Hematopoietic multipotent progenitor cell treated with erythropoietin and hydrocortisone succinate and interleukin-3 and kit ligand, for 17 days (in vitro differentiated cells): Measurements from ENCODE around the gene PCBP3.

Experiments
- DNase-seq: peaks from one replicate; pipeline ENCODE4 v3.0.0-alpha.2; 2015; ENCODE audit warnings: low spot score

PCBP3 gene

DNA sequence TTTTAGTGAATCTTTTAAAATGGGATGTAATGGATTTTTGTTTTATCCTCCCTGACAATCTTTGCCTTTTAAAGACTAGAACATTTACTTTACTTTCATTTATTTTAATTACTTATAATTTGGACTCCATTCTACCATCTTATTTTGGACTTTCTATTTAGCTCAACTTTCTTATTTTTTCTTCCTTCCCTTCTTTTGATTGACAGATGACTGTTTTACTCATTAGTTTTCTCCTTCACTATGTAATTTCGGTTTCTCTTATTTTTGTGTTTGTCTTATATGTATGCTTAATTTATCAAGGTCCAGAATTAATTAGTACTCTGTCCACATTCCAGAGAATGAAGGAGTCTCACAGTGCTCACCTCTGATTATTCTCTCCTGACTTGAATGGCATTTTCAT lies 109.9 kb downstream of the PCBP3 start:
- DNase-seq: no peak

DNA sequence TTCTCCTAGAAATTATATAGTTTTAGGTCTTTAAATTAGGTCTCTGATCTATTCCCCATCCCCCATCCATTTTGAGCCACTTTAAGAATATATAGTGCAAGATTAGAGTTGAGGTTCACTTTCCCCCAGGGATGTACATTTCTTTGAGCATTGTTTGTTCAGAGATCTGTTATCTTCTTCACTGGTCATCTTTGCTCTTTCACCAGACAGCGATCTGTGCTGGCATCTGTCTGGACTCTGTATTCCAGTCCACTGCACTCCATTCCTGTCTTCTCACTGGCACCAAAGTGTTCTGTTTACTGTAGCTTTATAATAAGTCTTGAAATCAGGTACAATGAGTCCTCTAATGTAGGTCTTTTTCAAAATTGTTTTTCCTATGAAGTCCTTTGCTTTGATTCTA lies 112.5 kb downstream of the PCBP3 start:
- DNase-seq: no peak

DNA sequence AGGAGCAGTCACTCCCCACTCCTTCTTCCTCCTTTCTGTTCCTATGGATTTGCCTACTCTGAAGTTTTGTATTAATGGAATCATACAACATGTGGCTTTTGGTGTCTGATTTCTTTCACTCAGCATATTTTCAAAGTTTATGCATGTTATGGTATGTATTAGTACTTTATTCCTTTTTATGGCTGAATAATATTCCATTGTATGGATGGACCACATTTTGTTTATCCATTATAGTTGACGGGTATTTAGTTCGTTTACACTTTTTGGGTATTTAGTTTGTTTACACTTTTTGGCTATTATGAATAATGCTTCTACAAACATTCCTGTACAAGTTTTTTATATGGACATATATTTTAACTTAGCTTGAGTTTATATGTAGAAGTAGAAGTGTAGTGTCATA lies 113.1 kb downstream of the PCBP3 start:
- no peak for DNase-seq

DNA sequence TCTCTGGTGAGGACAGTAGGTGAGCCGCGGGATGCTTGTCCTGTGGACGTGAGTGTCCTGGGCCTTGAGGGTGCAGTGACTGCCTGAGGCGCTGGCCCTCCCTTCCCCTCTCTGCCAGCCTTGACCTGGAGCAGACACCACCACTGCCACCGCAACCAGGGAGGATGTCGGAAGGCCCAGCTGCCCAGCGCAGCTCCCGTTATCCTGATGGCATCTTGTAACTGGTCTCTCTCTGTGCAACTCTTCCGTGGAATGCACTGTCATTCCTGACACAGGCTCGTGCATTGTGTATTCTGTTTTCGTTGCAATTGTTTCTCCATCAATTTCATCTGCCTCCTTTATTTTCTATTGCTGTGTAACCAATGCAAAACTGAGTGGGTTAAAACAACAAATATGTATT lies 118.2 kb downstream of the PCBP3 start:
- no peak for DNase-seq

DNA sequence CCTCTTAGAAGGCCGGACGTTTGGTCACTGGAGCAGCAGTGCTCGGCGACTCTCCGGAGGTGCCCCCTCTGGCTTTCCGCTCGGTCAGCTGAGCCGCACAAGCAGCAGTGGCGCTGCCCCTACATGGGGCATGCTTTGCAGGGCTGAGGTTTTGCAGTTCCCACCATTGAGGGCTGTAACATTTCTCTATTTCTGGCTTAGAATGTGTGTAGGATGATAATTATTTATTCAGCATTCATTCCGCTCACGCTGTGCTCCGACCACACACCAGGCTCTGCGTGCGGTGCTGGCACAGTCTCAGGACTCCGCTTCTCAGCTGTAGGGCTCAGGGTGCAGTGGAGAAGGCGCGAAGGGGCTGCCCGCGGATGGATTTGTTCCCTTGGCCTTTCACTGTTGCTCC lies 119.5 kb downstream of the PCBP3 start:
- no peak for DNase-seq

DNA sequence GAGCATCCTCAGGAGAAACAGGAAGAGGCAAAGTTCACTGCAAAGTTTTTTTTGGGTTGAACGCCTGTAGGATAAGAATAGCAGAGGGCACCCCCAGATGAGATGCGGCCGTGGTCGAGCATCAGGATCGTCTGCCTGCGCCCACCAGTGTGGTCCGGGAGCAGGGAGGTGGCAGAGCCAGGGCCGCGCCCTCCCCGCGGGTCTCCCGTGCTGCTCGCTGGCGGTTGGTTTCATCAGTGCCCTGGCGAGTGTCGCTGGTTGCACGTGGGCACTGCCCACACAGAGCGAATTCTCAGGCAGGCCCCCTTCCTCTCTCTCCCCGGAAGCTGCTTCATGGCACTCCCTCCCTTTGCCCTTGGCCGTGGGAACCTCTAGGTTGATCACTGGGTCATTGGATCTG lies 120.0 kb downstream of the PCBP3 start:
- DNase-seq: no peak

DNA sequence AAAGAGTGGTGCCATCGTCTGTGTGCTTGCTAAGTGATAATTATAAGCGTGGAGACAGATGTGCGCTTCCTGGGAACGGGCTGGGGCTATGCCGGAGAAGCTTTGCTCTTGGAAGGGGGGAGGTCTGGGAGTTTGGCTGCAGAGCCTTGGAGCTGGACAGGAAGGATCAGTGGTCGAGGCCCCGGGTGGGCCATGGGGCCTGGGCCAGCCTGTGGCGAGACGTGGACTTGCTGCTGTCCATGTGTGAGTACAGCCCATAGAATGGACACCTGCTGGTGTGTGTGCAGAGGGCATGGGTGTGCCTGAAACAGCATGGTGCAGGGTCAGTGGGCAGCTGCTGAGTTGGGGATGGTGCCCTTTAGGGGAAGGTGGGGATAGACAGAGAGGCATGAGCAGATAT lies 121.3 kb downstream of the PCBP3 start:
- DNase-seq: no peak

DNA sequence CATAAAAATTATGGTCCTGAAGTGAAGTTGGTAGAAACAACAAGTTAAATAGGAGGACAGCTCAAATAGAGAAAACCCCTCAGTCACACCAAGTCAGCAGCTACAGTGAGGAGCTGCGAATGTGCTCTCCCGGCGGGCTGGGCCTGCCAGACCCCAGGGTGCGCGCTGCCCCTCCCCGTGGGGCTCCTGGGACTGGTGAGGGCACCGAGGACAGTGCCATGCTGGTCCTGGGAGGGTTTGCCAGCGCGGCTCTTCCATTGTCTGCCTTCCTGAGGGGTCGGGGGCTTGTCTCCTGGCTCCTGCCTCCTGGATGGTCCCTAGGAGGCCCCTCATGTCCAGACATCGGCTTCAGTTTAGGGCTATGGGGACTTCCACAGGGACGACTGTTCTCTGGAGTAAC lies 121.8 kb downstream of the PCBP3 start:
- DNase-seq: no peak

DNA sequence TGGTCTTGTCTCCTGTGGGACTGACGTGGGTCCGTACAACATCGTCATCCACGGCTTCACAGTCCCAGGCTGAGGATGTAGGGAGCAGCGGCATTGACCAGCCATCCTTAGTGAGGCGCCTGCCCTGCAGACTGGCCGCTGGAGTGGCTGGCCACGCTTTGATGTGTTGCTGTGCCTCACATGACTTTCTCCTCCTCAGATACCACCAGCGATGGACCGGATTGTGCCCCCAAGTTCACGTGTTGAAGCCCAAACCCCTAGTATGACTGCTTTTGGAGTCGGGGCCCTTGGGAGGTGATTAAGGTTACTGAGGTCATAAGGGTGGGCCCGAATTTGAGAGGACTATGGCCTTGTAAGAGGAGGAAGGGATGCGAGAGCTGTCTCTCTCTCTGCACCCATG lies 122.5 kb downstream of the PCBP3 start:
- DNase-seq: no peak

DNA sequence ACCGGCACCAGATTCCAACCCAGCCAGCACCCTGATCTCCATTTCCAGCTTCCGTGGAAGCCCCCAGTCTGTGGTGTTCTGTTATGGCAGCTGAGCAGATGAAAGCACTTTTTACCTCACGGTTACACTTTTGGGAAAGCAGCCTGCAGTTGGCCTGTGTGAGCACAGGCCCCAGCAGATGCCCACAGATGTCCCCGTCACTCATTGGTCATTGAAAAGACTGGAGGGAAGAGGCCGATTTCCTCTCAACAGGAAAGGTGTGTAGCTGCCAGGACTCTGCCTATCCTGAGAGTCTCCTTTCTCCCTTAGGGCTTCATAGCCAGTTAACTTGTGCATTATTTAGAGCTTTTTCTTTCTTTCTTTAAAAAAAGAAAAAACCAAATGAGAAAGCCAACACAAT lies 123.0 kb downstream of the PCBP3 start:
- DNase-seq: no peak

DNA sequence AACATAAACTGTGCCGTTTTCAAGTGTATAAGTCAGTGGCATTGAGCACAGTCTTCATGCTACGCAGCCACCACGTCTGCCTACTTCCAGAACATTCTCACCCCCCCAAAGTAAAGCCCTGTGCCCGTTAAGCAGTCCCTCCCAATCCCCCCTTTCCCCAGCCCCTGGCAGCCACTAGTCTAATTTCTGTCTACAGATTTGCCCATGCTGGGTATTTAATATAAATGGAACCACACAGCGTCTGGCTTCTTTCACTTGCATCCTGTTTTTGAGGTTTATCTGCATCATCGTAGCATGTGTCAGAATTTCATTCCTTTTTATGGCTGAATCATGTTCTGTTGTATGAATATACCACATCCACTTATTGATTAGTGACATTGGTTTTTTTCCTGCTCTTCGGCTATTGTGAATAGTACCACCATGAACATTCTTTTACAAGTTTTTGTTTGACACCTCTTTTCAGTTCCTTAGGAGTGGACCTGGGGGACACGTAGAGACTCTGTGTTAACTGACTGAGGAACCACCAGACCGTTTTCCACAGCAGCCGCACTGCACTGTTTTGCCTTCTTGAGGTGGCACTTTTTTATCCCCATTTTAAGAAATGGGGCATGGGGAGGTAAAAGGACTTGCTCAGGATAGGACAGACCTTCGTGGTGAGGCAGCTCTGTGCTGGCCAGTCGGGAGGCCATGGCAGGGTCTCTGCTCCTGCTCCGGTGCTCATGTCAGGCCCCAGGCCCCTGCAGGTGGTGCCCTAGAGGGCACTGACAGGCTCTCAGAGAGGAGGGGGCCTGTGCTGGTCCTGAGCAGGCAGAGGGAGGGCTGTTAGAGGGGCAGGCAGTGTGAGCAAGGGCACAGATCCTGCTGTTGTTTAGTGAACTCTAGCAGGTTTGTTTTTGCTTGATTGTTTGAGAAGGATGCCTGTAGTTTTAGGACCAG lies 123.8 kb downstream of the PCBP3 start:
- DNase-seq: no peak

DNA sequence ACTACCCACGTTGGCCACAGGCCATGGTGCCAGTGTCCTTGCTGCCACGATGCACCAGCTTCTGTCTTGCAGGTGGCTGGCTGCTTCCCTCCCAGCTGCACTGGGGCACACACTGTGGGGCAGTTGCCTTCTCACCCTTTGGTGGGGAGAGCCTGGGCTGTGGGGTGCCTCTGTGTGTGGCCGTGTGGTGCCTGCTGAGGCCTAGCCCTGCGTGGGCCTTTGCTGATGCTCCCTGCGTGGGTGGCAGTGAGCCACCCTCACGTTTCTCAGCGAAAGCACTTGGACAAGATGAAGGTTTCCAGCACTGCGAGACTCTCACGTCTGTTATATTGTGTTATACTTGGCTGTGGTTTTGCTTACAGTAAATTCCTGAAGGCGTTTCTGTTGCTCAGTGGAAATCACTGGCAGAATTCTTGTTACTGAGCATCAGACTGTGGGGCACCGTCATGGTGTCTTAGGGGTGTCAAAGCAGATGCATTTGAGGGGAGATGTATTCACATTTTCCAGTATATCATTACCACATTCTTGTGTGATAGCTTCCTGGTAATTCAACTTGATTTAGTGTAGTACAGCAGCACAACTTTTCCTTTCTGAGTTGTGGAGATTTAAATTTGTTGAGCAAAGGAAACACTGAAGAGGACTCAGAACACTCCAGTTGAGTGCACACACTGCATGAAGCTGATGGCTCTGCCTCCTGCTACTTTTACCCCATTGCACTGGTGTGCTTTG lies 124.7 kb downstream of the PCBP3 start:
- no peak for DNase-seq

DNA sequence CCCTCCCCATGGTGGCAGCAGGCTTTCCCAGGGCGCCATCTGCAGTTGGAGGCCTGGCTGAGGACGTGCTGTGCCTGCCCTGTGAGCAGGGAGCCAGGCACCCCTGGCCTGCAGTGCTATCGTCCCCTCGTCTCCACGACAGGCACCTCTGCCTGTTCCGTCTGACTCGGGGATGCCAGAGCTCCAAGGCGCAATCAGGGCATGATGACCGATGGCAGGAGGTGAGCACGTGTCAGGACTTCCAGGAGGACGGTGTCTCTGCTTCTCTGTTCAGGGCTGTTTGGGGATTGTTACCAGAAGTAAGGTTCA lies 125.2 kb downstream of the PCBP3 start:
- DNase-seq: no peak

DNA sequence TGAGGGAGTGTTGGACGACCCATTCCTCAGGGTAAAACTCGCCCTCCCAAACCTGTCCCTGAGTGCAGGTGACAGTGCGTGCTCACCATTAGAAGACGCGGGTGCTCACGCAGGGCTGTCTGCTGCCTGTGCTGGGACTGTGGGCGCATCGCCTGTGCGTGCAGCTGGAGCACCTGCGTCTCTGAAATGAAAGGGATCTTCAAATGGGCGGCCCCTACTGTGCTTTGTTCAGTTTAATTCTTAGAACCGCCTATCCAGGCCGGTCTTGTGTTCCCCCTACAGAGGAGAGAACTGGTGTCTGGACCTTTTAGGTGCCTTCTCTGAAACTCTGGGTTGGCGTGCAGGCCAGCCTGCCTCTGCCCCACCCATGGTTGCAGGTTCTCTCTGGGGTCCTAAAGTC lies 125.8 kb downstream of the PCBP3 start:
- DNase-seq: no peak

DNA sequence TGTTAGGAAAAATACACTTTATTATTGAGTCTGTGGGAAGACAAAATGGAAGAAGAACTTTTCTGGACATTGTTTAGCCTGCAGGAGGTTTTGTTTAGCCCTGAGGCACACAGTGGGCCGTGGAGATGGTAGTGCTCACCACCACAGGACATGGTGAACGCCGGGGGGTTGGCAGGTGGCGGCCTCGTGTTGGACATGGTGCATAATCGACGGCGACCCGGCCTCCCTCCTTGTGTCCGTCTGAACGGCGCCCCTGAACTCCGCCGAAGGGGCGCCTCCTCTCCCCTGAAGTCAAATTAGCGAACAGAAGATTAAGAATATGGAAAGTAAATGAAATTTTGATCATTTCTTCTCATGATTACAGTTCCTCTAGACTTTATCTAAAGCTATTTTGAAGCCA lies 126.4 kb downstream of the PCBP3 start:
- DNase-seq: no peak

DNA sequence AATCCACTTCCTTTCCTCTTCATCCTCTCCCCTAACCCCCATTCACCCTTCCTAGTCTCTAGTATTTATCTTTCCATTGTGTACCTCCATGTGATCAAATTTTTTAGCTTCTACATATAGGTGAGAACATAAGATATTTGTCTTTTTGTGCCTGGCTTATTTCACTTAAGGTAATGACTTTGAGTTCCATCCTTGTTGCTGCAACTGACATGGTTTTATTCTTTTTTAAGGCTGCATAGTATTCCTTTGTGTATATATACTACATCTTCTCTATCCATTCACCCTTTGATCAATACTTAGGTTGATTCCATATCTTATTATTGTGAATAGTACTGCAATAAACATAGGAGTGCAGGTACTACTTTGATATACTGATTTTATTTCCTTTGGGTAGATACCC lies 128.7 kb downstream of the PCBP3 start:
- no peak for DNase-seq

DNA sequence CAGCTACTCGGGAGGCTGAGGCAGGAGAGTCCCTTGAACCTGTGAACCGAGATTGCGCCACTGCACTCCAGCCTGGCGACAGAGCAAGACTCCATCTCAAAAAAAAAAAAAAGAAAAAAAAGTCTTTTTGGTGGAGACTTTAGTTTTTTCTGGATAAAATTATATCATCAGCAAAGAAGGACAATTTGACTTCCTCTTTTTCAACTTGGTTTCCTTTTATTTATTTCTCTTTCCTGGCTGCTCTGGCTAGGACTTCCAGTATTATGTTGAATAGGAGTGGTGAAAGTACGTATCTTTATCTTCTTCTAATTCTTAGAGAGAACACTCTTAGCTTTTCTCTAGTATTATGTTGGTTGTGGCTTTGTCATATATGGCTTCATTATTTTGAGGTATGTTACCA lies 130.8 kb downstream of the PCBP3 start:
- no peak for DNase-seq

DNA sequence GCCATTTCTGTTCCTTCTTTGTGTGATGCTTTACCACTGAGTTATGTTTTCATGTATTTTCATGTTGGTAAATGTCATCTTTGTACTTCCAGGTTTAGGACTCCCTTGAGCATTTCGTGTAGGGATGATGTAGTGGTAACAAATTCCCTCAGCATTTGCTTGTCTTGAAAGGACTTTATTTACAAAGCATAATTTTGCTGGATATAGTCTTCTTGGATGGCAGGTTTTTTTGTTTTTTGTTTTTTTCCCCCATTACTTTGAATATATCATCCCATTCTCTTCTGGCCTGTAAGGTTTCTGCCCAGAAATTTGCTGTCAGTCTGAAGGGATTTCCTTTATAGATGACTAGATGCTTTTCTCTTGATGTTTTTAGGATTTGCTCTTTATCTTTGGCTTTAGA lies 133.4 kb downstream of the PCBP3 start:
- DNase-seq: no peak

DNA sequence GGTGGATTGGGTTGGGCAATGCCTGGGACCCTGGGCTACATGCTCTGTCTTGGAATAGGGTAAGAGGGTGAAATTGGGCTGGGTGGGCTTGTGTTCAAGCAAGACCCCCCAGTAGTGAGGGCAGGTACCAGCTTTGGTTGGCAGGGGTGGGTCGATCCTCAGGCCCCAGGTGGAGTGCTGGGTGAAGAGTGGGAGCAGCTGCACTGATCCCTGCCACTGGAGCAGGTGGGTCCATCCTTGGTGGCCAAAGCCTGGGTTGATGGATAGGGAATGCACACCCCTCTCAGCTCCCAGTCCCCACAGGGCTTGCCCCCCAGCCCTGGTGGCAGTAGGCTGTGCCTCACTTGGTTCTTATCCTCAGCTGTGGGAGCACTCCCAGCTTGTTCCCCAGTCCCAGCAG lies 135.2 kb downstream of the PCBP3 start:
- DNase-seq: no peak

DNA sequence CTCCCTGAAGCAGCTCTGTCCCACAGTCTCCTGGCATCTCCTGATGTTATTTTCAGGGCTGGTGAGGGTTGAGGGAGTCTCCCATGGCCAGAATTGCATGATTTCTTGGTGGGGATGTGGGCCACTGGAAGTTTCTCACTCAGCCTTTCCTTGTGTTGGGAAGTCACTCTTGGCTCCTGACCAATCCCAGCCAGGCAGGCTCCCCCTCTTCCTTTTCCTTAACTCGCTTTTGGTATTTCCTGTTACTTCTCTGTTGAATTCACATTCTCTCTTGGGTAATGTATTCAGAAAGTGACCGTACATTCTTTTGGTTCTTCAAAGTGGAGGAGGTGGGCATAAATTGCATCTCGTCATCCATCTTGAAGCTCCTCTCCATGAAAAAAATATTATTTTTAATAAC lies 135.7 kb downstream of the PCBP3 start:
- no peak for DNase-seq

DNA sequence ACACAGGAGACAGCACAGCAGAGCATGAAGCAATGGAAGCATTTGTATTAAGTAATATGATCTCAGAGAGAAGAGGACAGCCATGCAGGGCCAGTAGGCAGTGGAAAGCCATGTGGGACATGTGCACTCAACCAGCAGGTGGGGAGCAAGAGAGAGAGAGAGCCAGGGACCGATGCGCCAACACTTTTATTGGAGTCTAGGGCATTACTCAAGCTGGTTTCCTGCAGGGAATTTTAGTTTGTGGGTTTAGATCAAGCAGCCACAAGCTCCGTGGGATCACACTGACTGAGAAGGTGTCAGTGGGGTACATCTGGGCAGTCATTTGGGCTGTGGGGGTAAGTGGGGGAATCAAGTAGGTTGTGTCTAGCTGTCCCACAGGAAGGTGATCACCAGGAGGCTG lies 137.1 kb downstream of the PCBP3 start:
- no peak for DNase-seq

DNA sequence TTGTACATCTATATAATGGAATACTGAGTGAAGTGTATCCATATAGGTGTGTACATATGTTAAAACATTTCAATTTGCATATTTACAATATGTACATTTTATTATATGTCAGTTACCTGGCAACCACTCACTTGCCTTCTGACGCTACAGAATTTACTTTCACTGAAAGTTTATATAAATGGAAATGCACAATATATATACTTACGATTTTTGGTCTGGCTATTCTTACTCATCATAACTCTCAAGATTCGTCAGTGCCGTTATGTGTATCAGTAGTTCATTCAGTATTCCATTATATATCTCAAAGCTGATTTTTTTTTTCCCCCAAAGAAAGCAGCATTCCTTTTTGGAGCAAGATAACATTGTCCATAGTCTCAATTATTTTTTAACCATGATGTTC lies 138.2 kb downstream of the PCBP3 start:
- DNase-seq: no peak

DNA sequence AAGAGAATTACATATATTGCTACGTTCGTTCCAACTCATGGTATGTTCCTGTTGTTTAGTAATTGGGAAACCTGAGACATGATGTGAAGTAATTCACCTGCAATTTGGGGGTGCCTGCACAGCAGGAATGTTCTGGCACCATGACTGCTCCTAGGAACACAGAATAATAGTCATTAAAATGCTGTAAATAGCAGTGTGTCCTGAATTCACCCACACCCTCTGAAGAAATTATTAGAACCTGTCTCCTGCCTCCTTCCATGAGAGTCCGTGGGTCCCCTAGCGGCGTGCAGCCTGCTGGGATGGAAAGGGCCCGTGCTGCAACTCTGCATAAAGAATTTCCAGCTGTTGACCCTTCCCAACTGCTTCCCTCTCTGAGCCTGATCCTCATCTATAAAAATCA lies 143.1 kb downstream of the PCBP3 start:
- no peak for DNase-seq

DNA sequence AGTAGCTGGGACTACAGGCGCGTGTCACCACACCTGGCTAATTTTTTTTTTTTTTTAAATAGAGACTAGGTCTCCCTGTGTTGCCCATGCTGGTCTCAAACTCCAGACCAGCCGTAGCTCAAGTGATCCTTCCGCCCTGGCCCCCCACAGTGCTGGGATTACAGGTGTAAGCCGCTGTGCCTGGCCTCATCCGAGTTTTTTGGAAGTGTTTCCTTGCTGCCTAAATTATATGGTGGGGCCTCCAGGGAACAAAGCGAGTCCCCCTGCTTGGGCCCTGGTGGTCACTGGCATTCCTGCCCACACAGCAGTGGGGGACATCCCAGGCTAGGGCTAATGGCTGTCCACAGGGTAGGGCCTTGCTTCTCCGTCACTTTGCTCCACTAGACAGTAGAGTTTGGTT lies 143.8 kb downstream of the PCBP3 start:
- DNase-seq: no peak
